Body of pancreas (tissue), 4 donors: ENCODE results near the gene CCDC12.

Experiments used
- CTCF ChIP-seq, 7 experiments: fragments of 450-650 bp in 4 of 7; fragments of 200-600 bp in 3 of 7; sonication (generic) in 3 of 7; IDR thresholded peaks; one replicate each; pipeline ENCODE4 v1.5.1; 2016 to 2019; ENCODE audit warnings: antibody characterized with exemption in 7 of 7
- POLR2A ChIP-seq, 3 donors: fragments of 450-650 bp; IDR thresholded peaks; one replicate each; pipeline ENCODE4 v1.6.1; 2016; ENCODE audit warnings: antibody characterized with exemption in 3 of 3, mild to moderate bottlenecking in 2 of 3

- no peak for TF ChIP-seq CTCF (IDR thresholded peaks at IDR 0.05)
- no peak for TF ChIP-seq POLR2A (IDR thresholded peaks at IDR 0.05)
Observed at GRCh38 chr3:46903341-46904302, 72.9 kb downstream of the CCDC12 start.
